ENCODE data around the gene MRPL30. TPM values are rescaled to one million over a fixed set of nuclear protein-coding genes. Genes with fewer than 3 reads are reported as not detected.

The MRPL30 gene
- polyA plus RNA-seq, 1 donor (not counting 4 experiments of a cell fraction or from before 2014, with no cell fraction given) = 45.2 TPM

DNA sequence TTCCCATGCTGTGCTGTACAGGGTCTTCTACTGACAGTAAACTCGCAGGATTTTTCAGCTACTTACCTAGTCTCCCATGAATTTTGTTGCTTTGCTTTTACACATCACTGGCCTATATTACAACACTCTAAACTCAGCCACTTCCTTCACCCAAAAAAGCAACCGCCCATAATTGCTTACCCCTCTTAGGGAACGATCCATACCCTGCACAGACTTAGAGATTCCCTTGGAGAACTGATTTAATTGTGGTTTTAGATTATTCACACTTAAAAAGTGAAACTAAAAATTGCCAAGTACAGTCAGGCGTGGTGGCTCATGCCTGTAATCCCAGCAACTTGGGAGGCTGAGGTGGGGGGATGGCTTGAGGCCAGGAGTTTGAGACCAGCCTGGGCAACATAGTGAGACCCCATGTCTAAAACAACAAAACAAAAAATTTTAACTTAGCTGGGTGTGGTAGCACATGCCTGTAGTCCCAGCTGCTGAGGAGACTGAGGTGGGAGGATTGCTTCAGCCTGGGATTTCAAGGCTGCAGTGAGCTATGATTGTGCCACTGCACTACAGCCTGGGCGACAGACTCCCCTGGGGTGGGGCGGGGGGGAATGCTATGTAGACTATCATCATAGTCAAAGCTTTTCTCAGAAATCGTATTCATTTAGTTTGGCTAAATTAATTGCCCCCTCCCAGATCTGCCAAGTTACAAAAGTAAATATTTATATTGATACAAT lies 19.3 kb downstream of the MRPL30 start:
- no peak overlapping the region for H3K9ac ChIP-seq (ENCODE audit: control insufficient read depth, extremely low read depth, insufficient read depth, low read length)
- H3K9me1 ChIP-seq (ENCODE audit: control insufficient read depth, extremely low read depth, insufficient read depth, low read length) = no peaks in the 10 kb centered on the region
- dilution Hi-C loops (cut with MboI; ENCODE audit: extremely low pct_ligation_motif_present, low sequenced_read_pairs) = no loop called here

DNA sequence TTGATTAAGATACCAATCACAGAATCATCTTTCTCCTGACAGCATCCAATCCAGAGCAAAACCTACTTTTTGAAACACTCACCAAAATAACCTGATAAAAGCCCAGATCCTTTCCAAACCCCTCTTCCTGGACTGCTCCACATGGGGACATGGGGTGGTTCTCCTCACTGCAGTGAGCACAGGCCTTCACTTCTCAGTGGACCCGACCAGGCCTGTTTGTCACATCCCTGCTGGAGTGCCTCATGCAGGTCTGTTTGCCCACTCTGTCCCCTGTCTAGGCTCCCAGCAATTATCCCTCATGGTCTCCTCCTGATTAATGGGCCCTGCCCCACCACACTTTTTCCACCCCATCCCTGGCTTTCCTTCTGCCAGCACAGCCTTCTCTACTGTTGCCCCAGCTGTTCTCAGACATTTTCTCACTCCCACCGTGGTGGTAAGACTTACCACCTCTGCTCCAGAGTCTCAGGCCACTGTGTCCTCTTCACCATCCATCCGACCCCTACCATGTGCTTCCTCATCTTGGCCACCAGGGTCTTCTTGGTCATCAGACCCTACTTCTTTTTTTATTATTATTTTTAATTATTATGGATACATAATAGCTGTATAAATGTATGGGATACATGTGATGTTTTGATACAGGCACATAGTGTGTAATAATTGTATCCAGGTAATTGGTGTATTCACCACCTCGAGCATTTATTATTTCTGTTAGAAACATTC lies 21.1 kb downstream of the MRPL30 start:
- Histone ChIP-seq H3K9ac (ENCODE audit: control insufficient read depth, extremely low read depth, insufficient read depth, low read length) (no peak overlapping the region), H3K4me1 (ENCODE audit: control insufficient read depth, extremely low read depth, insufficient read depth, low read length) (no peaks in the 10 kb centered on the region), H3K27me3 (ENCODE audit: control insufficient read depth, extremely low read depth, insufficient read depth, low read length) (no peaks in the 10 kb centered on the region), H3K79me2 (ENCODE audit: control insufficient read depth, insufficient read depth, low read length) (no peaks in the 10 kb centered on the region), H3K9me3 (ENCODE audit: control insufficient read depth, low read depth, low read length) (no peaks in the 10 kb centered on the region), H2AFZ (ENCODE audit: control insufficient read depth, low read length) (no peak overlapping the region), H3K27ac (ENCODE audit: control insufficient read depth, insufficient read depth, low read length) (no peak overlapping the region), H3K36me3 (ENCODE audit: control insufficient read depth in 2 of 2, extremely low read depth in 1 of 2, insufficient read depth in 2 of 2, low read length in 2 of 2) (peaks cover under 1 to 2% of the 10 kb centered on the region in 2 experiments), H3K9me1 (ENCODE audit: control insufficient read depth, extremely low read depth, insufficient read depth, low read length) (no peaks in the 10 kb centered on the region), H3K4me2 (ENCODE audit: control insufficient read depth, extremely low read depth, insufficient read depth, low read depth, low read length) (no peak overlapping the region), H4K20me1 (ENCODE audit: control insufficient read depth, extremely low read depth, insufficient read depth, low read length) (no peaks in the 10 kb centered on the region), H3K4me3 (ENCODE audit: control insufficient read depth in 2 of 3, extremely low read depth in 1 of 3, insufficient read depth in 2 of 3, low read depth in 1 of 3, low read length in 3 of 3) (no peak overlapping the region)
- FAIRE-seq (no peak), DNase-seq (ENCODE audit: low read depth, low spot score) (no peak)
- dilution Hi-C loops (cut with MboI; ENCODE audit: extremely low pct_ligation_motif_present, low sequenced_read_pairs) = no loop called here
- TF ChIP-seq EZH2 (IDR thresholded peaks at IDR 0.05; ENCODE audit: low read length) = no peak
- TF ChIP-seq, protein P1, sequence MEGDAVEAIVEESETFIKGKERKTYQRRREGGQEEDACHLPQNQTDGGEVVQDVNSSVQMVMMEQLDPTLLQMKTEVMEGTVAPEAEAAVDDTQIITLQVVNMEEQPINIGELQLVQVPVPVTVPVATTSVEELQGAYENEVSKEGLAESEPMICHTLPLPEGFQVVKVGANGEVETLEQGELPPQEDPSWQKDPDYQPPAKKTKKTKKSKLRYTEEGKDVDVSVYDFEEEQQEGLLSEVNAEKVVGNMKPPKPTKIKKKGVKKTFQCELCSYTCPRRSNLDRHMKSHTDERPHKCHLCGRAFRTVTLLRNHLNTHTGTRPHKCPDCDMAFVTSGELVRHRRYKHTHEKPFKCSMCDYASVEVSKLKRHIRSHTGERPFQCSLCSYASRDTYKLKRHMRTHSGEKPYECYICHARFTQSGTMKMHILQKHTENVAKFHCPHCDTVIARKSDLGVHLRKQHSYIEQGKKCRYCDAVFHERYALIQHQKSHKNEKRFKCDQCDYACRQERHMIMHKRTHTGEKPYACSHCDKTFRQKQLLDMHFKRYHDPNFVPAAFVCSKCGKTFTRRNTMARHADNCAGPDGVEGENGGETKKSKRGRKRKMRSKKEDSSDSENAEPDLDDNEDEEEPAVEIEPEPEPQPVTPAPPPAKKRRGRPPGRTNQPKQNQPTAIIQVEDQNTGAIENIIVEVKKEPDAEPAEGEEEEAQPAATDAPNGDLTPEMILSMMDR (optimal IDR thresholded peaks at IDR 0.05 in 1 of 3, IDR thresholded peaks at IDR 0.05 in 1 of 3, conservative IDR thresholded peaks at IDR 0.05 in 1 of 3; ENCODE audit: extremely low read depth in 1 of 3, insufficient read depth in 2 of 3, low read length in 3 of 3) = no peak

More for the DNA sequence above, 19.3 kb downstream of the MRPL30 start:
- Histone ChIP-seq H3K79me2 (ENCODE audit: control insufficient read depth, insufficient read depth, low read length) (no peaks in the 10 kb centered on the region), H4K20me1 (ENCODE audit: control insufficient read depth, extremely low read depth, insufficient read depth, low read length) (no peaks in the 10 kb centered on the region), H3K4me3 (ENCODE audit: control insufficient read depth in 2 of 3, extremely low read depth in 1 of 3, insufficient read depth in 2 of 3, low read depth in 1 of 3, low read length in 3 of 3) (no peak overlapping the region), H3K9me3 (ENCODE audit: control insufficient read depth, low read depth, low read length) (no peaks in the 10 kb centered on the region), H3K27ac (ENCODE audit: control insufficient read depth, insufficient read depth, low read length) (no peak overlapping the region), H2AFZ (ENCODE audit: control insufficient read depth, low read length) (no peak overlapping the region), H3K4me2 (ENCODE audit: control insufficient read depth, extremely low read depth, insufficient read depth, low read depth, low read length) (no peak overlapping the region), H3K27me3 (ENCODE audit: control insufficient read depth, extremely low read depth, insufficient read depth, low read length) (no peaks in the 10 kb centered on the region), H3K36me3 (ENCODE audit: control insufficient read depth in 2 of 2, extremely low read depth in 1 of 2, insufficient read depth in 2 of 2, low read length in 2 of 2) (peaks cover 5% of the 10 kb centered on the region in 2 experiments), H3K4me1 (ENCODE audit: control insufficient read depth, extremely low read depth, insufficient read depth, low read length) (no peaks in the 10 kb centered on the region)
- TF ChIP-seq EZH2 (IDR thresholded peaks at IDR 0.05; ENCODE audit: low read length) = no peak
- TF ChIP-seq, protein P1 (optimal IDR thresholded peaks at IDR 0.05 in 1 of 3, IDR thresholded peaks at IDR 0.05 in 1 of 3, conservative IDR thresholded peaks at IDR 0.05 in 1 of 3; ENCODE audit: extremely low read depth in 1 of 3, insufficient read depth in 2 of 3, low read length in 3 of 3) = no peak
- no peak for FAIRE-seq
- no peak for DNase-seq (ENCODE audit: low read depth, low spot score)
